IMR-90 (cell line): ENCODE measurements around the gene EIF5A. TPM values are rescaled to one million over a fixed set of nuclear protein-coding genes. Genes with fewer than 3 reads are reported as not detected.

Source experiments
- ATAC-seq: fragments of 200-7000 bp; cut with Tn5 transposase; 2 replicates; pipeline ENCODE4 v1.9.1; 2020; ENCODE audit warnings: low read depth, mild to moderate bottlenecking, moderate library complexity
- BruUV-seq: library from RNA; stranded (reverse); fragments of 400-500 nt; replicated peaks from 2 replicates; lab custom pipeline; 2021; lab: Mats Ljungman, UMichigan
- CTCF ChIA-PET: fragments of 300-600 bp; formaldehyde crosslinking; extraction: SDS; loops from one replicate; lab custom pipeline; 2021; ENCODE audit warnings: antibody characterized with exemption; lab: Yijun Ruan, JAX
- POLR2A ChIA-PET: fragments of 300-600 bp; sonication (Branson Sonifier 250); formaldehyde crosslinking; loops from one replicate; lab custom pipeline; 2022; ENCODE audit warnings: antibody characterized with exemption; ENCODE audit not compliant: unreplicated experiment; lab: Charles Lee
- DNase-seq: peaks from one replicate; pipeline ENCODE4 v3.0.0; 2013
- H2AFZ ChIP-seq: replicated peaks from 2 replicates; pipeline ENCODE3; 2013; ENCODE audit warnings: low read length, mild to moderate bottlenecking; ENCODE audit not compliant: poor library complexity
- H2AK5ac ChIP-seq: 2 replicates; pipeline ENCODE4 v1.6.1; 2013; ENCODE audit warnings: low read depth, low read length, inconsistent platforms
- H2AK9ac ChIP-seq: replicated peaks from 2 replicates; pipeline ENCODE3; 2013; ENCODE audit warnings: mild to moderate bottlenecking, low read depth, low read length, moderate library complexity; ENCODE audit not compliant: poor library complexity
- H2BK120ac ChIP-seq: 2 replicates; pipeline ENCODE4 v1.6.1; 2013; ENCODE audit warnings: low read depth, low read length, inconsistent platforms
- H2BK15ac ChIP-seq: 3 replicates; pipeline ENCODE4 v1.6.1; 2013; ENCODE audit warnings: low read depth, low read length, inconsistent platforms
- H2BK20ac ChIP-seq: 2 replicates; pipeline ENCODE4 v1.6.1; 2013; ENCODE audit warnings: low read depth, mild to moderate bottlenecking, inconsistent platforms, low read length, moderate library complexity
- H2BK5ac ChIP-seq: 2 replicates; pipeline ENCODE4 v1.6.1; 2013; ENCODE audit warnings: mild to moderate bottlenecking, low read depth, low read length, inconsistent platforms; ENCODE audit not compliant: poor library complexity, severe bottlenecking
- H3K14ac ChIP-seq: replicated peaks from 2 replicates; pipeline ENCODE4 v1.6.1; 2013; ENCODE audit warnings: low read depth, low read length, inconsistent platforms
- H3K18ac ChIP-seq: 2 replicates; pipeline ENCODE4 v1.6.1; 2013; ENCODE audit warnings: low read depth, low read length, control low read depth
- H3K23ac ChIP-seq: 2 replicates; pipeline ENCODE4 v1.6.1; 2013; ENCODE audit warnings: low read depth, low read length, inconsistent platforms
- H3K27ac ChIP-seq: 2 replicates; pipeline ENCODE4 v1.5.1; 2013; ENCODE audit warnings: mild to moderate bottlenecking, control low read depth, low read length; ENCODE audit not compliant: insufficient read depth
- H3K27me3 ChIP-seq: 2 replicates; pipeline ENCODE4 v1.6.1; 2013; ENCODE audit warnings: low read length; ENCODE audit not compliant: control insufficient read depth, insufficient read depth
- H3K36me3 ChIP-seq: 2 replicates; pipeline ENCODE4 v1.6.1; 2013; ENCODE audit warnings: low read length, mixed read lengths; ENCODE audit not compliant: control insufficient read depth, insufficient read depth
- H3K4ac ChIP-seq: 2 replicates; pipeline ENCODE4 v1.6.1; 2013; ENCODE audit warnings: low read depth, low read length, inconsistent platforms
- H3K4me1 ChIP-seq: 2 replicates; pipeline ENCODE4 v1.6.1; 2013; ENCODE audit warnings: low read length, mixed read lengths; ENCODE audit not compliant: control insufficient read depth, insufficient read depth
- H3K4me2 ChIP-seq: 2 replicates; pipeline ENCODE4 v1.6.1; 2013; ENCODE audit warnings: low read depth, mild to moderate bottlenecking, control low read depth, low read length, moderate library complexity
- H3K4me3 ChIP-seq: 2 replicates; pipeline ENCODE4 v1.5.1; 2013; ENCODE audit warnings: low read depth, mild to moderate bottlenecking, control low read depth, low read length, moderate library complexity; ENCODE audit not compliant: insufficient read depth
- H3K56ac ChIP-seq: 2 replicates; pipeline ENCODE4 v1.6.1; 2013; ENCODE audit warnings: low read length, inconsistent platforms; ENCODE audit not compliant: insufficient read depth; ENCODE audit errors: extremely low read depth
- H3K79me1 ChIP-seq, 2 experiments: 2 replicates each; pipeline ENCODE4 v1.6.1; 2013; ENCODE audit warnings: low read length in 2 of 2, inconsistent platforms in 1 of 2, low read depth in 1 of 2
- H3K9ac ChIP-seq: 2 replicates; pipeline ENCODE4 v1.6.1; 2013; ENCODE audit warnings: low read depth, low read length, control low read depth
- H3K9me1 ChIP-seq: 2 replicates; pipeline ENCODE4 v1.6.1; 2013; ENCODE audit warnings: low read length, inconsistent platforms; ENCODE audit not compliant: insufficient read depth
- H3K9me3 ChIP-seq: 2 replicates; pipeline ENCODE4 v1.6.1; 2013; ENCODE audit warnings: low read length; ENCODE audit not compliant: control insufficient read depth, insufficient read depth
- H4K20me1 ChIP-seq: 2 replicates; pipeline ENCODE4 v1.6.1; 2013; ENCODE audit warnings: low read length, inconsistent platforms; ENCODE audit not compliant: insufficient read depth
- H4K5ac ChIP-seq: 2 replicates; pipeline ENCODE4 v1.6.1; 2013; ENCODE audit warnings: mild to moderate bottlenecking, low read depth, low read length, control low read depth
- H4K8ac ChIP-seq, 2 experiments: 2 replicates each; pipeline ENCODE4 v1.6.1; 2013; ENCODE audit warnings: low read depth in 2 of 2, low read length in 2 of 2, control low read depth in 1 of 2, inconsistent platforms in 1 of 2
- H4K91ac ChIP-seq: 2 replicates; pipeline ENCODE4 v1.6.1; 2013; ENCODE audit warnings: low read depth, low read length, inconsistent platforms; ENCODE audit not compliant: insufficient read depth
- CEBPB ChIP-seq: IDR thresholded peaks from 2 replicates; pipeline ENCODE4 v1.6.1; 2012; ENCODE audit warnings: low read depth, low read length, improper control_type of control experiment
- CHD1 ChIP-seq: IDR thresholded peaks from 2 replicates; pipeline ENCODE4 v1.6.1; 2012; ENCODE audit warnings: low read depth, low read length, improper control_type of control experiment
- CTCF ChIP-seq: conservative IDR thresholded peaks from 2 replicates; pipeline ENCODE4 v1.5.1; 2012; ENCODE audit warnings: mild to moderate bottlenecking, low read depth, low read length, improper control_type of control experiment
- ELK1 ChIP-seq: fragments of 150-350 bp; IDR thresholded peaks from 2 replicates; pipeline ENCODE4 v1.6.1; 2016; ENCODE audit warnings: low read depth, mild to moderate bottlenecking, low read length, moderate library complexity, borderline replicate concordance
- FOS ChIP-seq: fragments of 150-350 bp; IDR thresholded peaks from 2 replicates; pipeline ENCODE4 v1.6.1; 2016; ENCODE audit warnings: low read depth, low read length
- MAFK ChIP-seq: IDR thresholded peaks from 2 replicates; pipeline ENCODE4 v1.6.1; 2012; ENCODE audit warnings: low read depth, low read length, improper control_type of control experiment
- MAZ ChIP-seq: IDR thresholded peaks from 2 replicates; pipeline ENCODE4 v1.6.1; 2012; ENCODE audit warnings: low read depth, mild to moderate bottlenecking, low read length, improper control_type of control experiment, moderate library complexity, borderline replicate concordance
- NFE2L2 ChIP-seq: fragments of 150-350 bp; IDR thresholded peaks from 2 replicates; pipeline ENCODE4 v1.6.1; 2016; ENCODE audit warnings: low read depth, mild to moderate bottlenecking, low read length
- POLR2A ChIP-seq: IDR thresholded peaks from 2 replicates; pipeline ENCODE4 v1.6.1; 2012; ENCODE audit warnings: mild to moderate bottlenecking, low read depth, low read length
- RAD21 ChIP-seq: IDR thresholded peaks from 2 replicates; pipeline ENCODE4 v1.6.1; 2012; ENCODE audit warnings: low read length, improper control_type of control experiment
- RCOR1 ChIP-seq: IDR thresholded peaks from 2 replicates; pipeline ENCODE4 v1.6.1; 2012; ENCODE audit warnings: mild to moderate bottlenecking, low read length, improper control_type of control experiment; ENCODE audit not compliant: insufficient replicate concordance
- RFX5 ChIP-seq: IDR thresholded peaks from 2 replicates; pipeline ENCODE4 v1.8.0; 2012; ENCODE audit warnings: low read depth, mild to moderate bottlenecking, low read length, moderate library complexity
- SMC3 ChIP-seq: fragments of 150-350 bp; IDR thresholded peaks from 2 replicates; pipeline ENCODE4 v1.6.1; 2016; ENCODE audit warnings: low read depth, mild to moderate bottlenecking, antibody characterized with exemption, low read length, moderate library complexity
- USF2 ChIP-seq: fragments of 150-350 bp; IDR thresholded peaks from 2 replicates; pipeline ENCODE4 v1.6.1; 2017; ENCODE audit warnings: mild to moderate bottlenecking, antibody characterized with exemption, low read length, low read depth
- WGBS, 2 experiments: methylation state at CpG; one replicate each; pipeline versions ENCODE4 v1.1.5 to v1.1.7; 2013; ENCODE audit warnings: missing lambda C conversion rate in 2 of 2; ENCODE audit not compliant: insufficient read length in 1 of 2; ENCODE audit errors: extremely low coverage in 2 of 2; 5-methylcytosine and 5-hydroxymethylcytosine counted together
- dilution Hi-C: fragments of 300-500 bp; cut with HindIII; formaldehyde crosslinking; loops from one replicate; pipeline ENCODE4 v1.14.3; 2018; ENCODE audit warnings: low sequenced_read_pairs; ENCODE audit not compliant: unreplicated experiment
- in situ Hi-C: fragments of 300-500 bp; cut with MboI; formaldehyde crosslinking; loops from 3 replicates; pipeline ENCODE4 v1.14.3; 2019; ENCODE audit warnings: low sequenced_read_pairs, inconsistent platforms, mixed read lengths
- intact Hi-C: fragments of 100-400 bp; cut with micrococcal nuclease; formaldehyde crosslinking; loops from 2 replicates; pipeline ENCODE4 v1.10.0; 2022
- polyA plus RNA-seq, 3 experiments: library from polyadenylated mRNA; depleted of rRNA; stranded (reverse); fragments of >200 nt; gene quantifications; 2 replicates each; pipeline ENCODE4 v1.2.3, GENCODE V29; 2012; ENCODE audit warnings: low replicate concordance in 1 of 3
- total RNA-seq: library from RNA; depleted of rRNA; stranded (reverse); fragments of >200 nt; gene quantifications from 2 replicates; pipeline ENCODE4 v1.2.3, GENCODE V29; 2012

Gene EIF5A
- total and polyA plus RNA-seq, 2 of the 4 experiments (the other 2 are of a cell fraction): 782 to 883 TPM

- in situ Hi-C loops: no loop called here
- H4K8ac ChIP-seq: no peak overlapping the region
- CTCF ChIA-PET: interaction anchor here (0.6 to 1.4 kb wide), 2 partner anchors 9 to 301 kb away, joined by 3 read pairs; no protein-coding TSS in a partner anchor
- no peak overlapping the region for H2AFZ ChIP-seq
- intact Hi-C loops: loop anchor here (1.0 kb wide), 1 partner anchor 67 kb away; no protein-coding TSS in a partner anchor
- H2BK120ac ChIP-seq: no peak overlapping the region
- H3K4me2 ChIP-seq: no peak overlapping the region
- no peak overlapping the region for H3K23ac ChIP-seq
- H3K9ac ChIP-seq: no peak overlapping the region
- no peak overlapping the region for H4K91ac ChIP-seq
- H3K14ac ChIP-seq: no peak overlapping the region
- H3K56ac ChIP-seq: no peak overlapping the region
- peaks cover 4 to 24% of the 10 kb centered on the region in 2 experiments; a peak in 3 of 4 replicates for H3K79me1 ChIP-seq
- DNase-seq (no peak), ATAC-seq (no peak)
- no peaks in the 10 kb centered on the region for H3K9me3 ChIP-seq
- H3K27me3 ChIP-seq: peaks cover 15% of the 10 kb centered on the region
- WGBS, 2 experiments: 85% methylated on average over 11 of the region's 18 CpGs; no CpG with 5 or more reads in 1 of the 2 experiments
- no peaks in the 10 kb centered on the region for H3K36me3 ChIP-seq
- POLR2A ChIA-PET: no interaction called here
- no peak overlapping the region for H4K5ac ChIP-seq
- no peak overlapping the region for H2BK20ac ChIP-seq
- no peak overlapping the region for H3K4me3 ChIP-seq
- no peak overlapping the region for H2AK9ac ChIP-seq
- H3K18ac ChIP-seq: no peak overlapping the region
- H3K9me1 ChIP-seq: peaks cover 5% of the 10 kb centered on the region; the same call in 1 of the 2 replicates
- no peak overlapping the region for H3K4ac ChIP-seq
- H4K20me1 ChIP-seq: peaks cover 19% of the 10 kb centered on the region
- no peak overlapping the region for H3K27ac ChIP-seq
- no peak overlapping the region for H2BK15ac ChIP-seq
- no TSS peak for BruUV-seq
- peaks cover 6% of the 10 kb centered on the region for H3K4me1 ChIP-seq
- dilution Hi-C loops: no loop called here
- no peak overlapping the region for H2BK5ac ChIP-seq
- no peak overlapping the region for H2AK5ac ChIP-seq
- no peak for TF ChIP-seq CEBPB
- TF ChIP-seq MAZ: no peak
- no peak for TF ChIP-seq MAFK
- no peak for TF ChIP-seq ELK1
- TF ChIP-seq POLR2A: no peak
- TF ChIP-seq USF2: no peak
- TF ChIP-seq RCOR1: no peak
- no peak for TF ChIP-seq RFX5
- TF ChIP-seq RAD21: no peak
- TF ChIP-seq CHD1: no peak
- TF ChIP-seq SMC3: no peak
- TF ChIP-seq FOS: no peak
- TF ChIP-seq CTCF: no peak
- TF ChIP-seq NFE2L2: no peak
Observed at GRCh38 chr17:7346761-7347614, 39.6 kb downstream of the EIF5A start.
